GM12878 (cell line): Measurements from ENCODE around the gene SHANK3. TPM values are rescaled to one million over a fixed set of nuclear protein-coding genes. Genes with fewer than 3 reads are reported as not detected.

ENCODE experiments used
- ATAC-seq: fragments of 200-7000 bp; cut with Tn5 transposase; 3 replicates; pipeline ENCODE4 v1.9.1; 2020; ENCODE audit warnings: mild to moderate bottlenecking, moderate library complexity
- BruUV-seq: library from RNA; stranded (reverse); fragments of 400-500 nt; replicated peaks from 2 replicates; lab custom pipeline; 2021; lab: Mats Ljungman, UMichigan
- CTCF ChIA-PET: fragments of 300-600 bp; sonication (Branson Sonifier 250); formaldehyde crosslinking; extraction: SDS; loops from one replicate; lab custom pipeline; 2021; ENCODE audit warnings: inconsistent platforms; lab: Yijun Ruan, JAX
- POLR2A ChIA-PET: fragments of 350-600 bp; formaldehyde crosslinking; extraction: SDS; loops from one replicate; lab custom pipeline; 2021; ENCODE audit warnings: inconsistent platforms; lab: Charles Lee
- RAD21 ChIA-PET: fragments of 300-600 bp; sonication (Branson Sonifier 250); formaldehyde crosslinking; loops from one replicate; lab custom pipeline; 2023; ENCODE audit warnings: antibody characterized with exemption; ENCODE audit not compliant: unreplicated experiment; lab: Charles Lee
- SMC1A ChIA-PET: fragments of 300-600 bp; sonication (Branson Sonifier 250); formaldehyde crosslinking; loops from one replicate; lab custom pipeline; 2023; ENCODE audit not compliant: unreplicated experiment, uncharacterized antibody; lab: Charles Lee
- DNase-seq: peaks from one replicate; pipeline ENCODE4 v3.0.0-alpha.2; 2011; ENCODE audit warnings: low read depth, low spot score
- FAIRE-seq: peaks from 3 replicates; lab custom pipeline; 2011; peaks lifted over from hg19 to GRCh38; lab: Jason Lieb, UNC
- H2AFZ ChIP-seq: 2 replicates; pipeline ENCODE4 v1.6.0; 2011; ENCODE audit warnings: low read depth, low read length, control low read depth; ENCODE audit not compliant: control insufficient read depth
- H3K27ac ChIP-seq: 2 replicates; pipeline ENCODE4 v1.5.1; 2011; ENCODE audit warnings: control low read depth; ENCODE audit not compliant: control insufficient read depth, insufficient read depth
- H3K27me3 ChIP-seq, 2 experiments: replicated peaks in 1 of 2; 2 replicates each; pipeline versions ENCODE4 v1.6.0 to v1.6.1; 2011; ENCODE audit warnings: low read length in 1 of 2; ENCODE audit not compliant: control insufficient read depth in 2 of 2, insufficient read depth in 2 of 2
- H3K36me3 ChIP-seq, 2 experiments: 2 replicates each; pipeline ENCODE4 v1.5.1; 2011; ENCODE audit warnings: low read length in 1 of 2; ENCODE audit not compliant: control insufficient read depth in 2 of 2, insufficient read depth in 2 of 2
- H3K4me1 ChIP-seq: 2 replicates; pipeline ENCODE4 v1.6.1; 2011; ENCODE audit warnings: mild to moderate bottlenecking, low read length, moderate library complexity, mixed read lengths; ENCODE audit not compliant: control insufficient read depth, insufficient read depth
- H3K4me2 ChIP-seq: 2 replicates; pipeline ENCODE4 v1.6.0; 2011; ENCODE audit warnings: control low read depth; ENCODE audit not compliant: control insufficient read depth, insufficient read depth
- H3K4me3 ChIP-seq: fragments of 200-600 bp; sonication (generic); 2 replicates; pipeline ENCODE4 v1.5.1; 2016
- H3K79me2 ChIP-seq: 2 replicates; pipeline ENCODE4 v1.6.0; 2011; ENCODE audit warnings: low read length; ENCODE audit not compliant: control insufficient read depth, insufficient read depth
- H3K9ac ChIP-seq: 2 replicates; pipeline ENCODE4 v1.8.0; 2011; ENCODE audit warnings: low read length, control low read depth, mixed read lengths; ENCODE audit not compliant: control insufficient read depth, insufficient read depth
- H3K9me3 ChIP-seq: replicated peaks from 3 replicates; pipeline ENCODE4 v1.5.1; 2011; ENCODE audit warnings: mild to moderate bottlenecking, low read length; ENCODE audit not compliant: control insufficient read depth, insufficient read depth
- H4K20me1 ChIP-seq: 2 replicates; pipeline ENCODE4 v1.6.0; 2011; ENCODE audit not compliant: control insufficient read depth, insufficient read depth
- BHLHE40 ChIP-seq, 2 experiments: fragments of 450-650 bp in 1 of 2; IDR thresholded peaks; 2 replicates each; pipeline ENCODE4 v1.6.1; 2011 to 2017; ENCODE audit warnings: low read depth in 2 of 2, borderline replicate concordance in 1 of 2, improper control_type of control experiment in 1 of 2, low read length in 1 of 2, mild to moderate bottlenecking in 1 of 2
- CBX5 ChIP-seq: sonication (generic); IDR thresholded peaks from 2 replicates; pipeline ENCODE4 v1.6.1; 2016; ENCODE audit warnings: low read depth, moderate library complexity, mild to moderate bottlenecking, inconsistent platforms
- HDAC2 ChIP-seq: fragments of 200-600 bp; sonication (generic); IDR thresholded peaks from 2 replicates; pipeline ENCODE4 v1.6.1; 2017
- NR2F1 ChIP-seq: fragments of 450-650 bp; conservative IDR thresholded peaks from 2 replicates; pipeline ENCODE4 v1.6.1; 2017; ENCODE audit warnings: mild to moderate bottlenecking
- STAT3 ChIP-seq: IDR thresholded peaks from 2 replicates; pipeline ENCODE4 v1.6.1; 2011; ENCODE audit warnings: low read depth, low read length, improper control_type of control experiment
- ZNF384 ChIP-seq: IDR thresholded peaks from 2 replicates; pipeline ENCODE4 v1.6.1; 2012; ENCODE audit warnings: low read depth, mild to moderate bottlenecking, low read length, improper control_type of control experiment, borderline replicate concordance
- ZZZ3 ChIP-seq: IDR thresholded peaks from 2 replicates; pipeline ENCODE4 v1.6.1; 2011; ENCODE audit warnings: low read depth; ENCODE audit not compliant: control insufficient read depth, insufficient read length
- WGBS: methylation state at CpG from one replicate; pipeline ENCODE4 v1.1.6; 2016; ENCODE audit warnings: low lambda C conversion rate; ENCODE audit not compliant: insufficient replicate concordance, insufficient coverage; ENCODE audit errors: missing lambda C conversion rate; 5-methylcytosine and 5-hydroxymethylcytosine counted together
- in situ Hi-C: fragments of 300-500 bp; cut with MboI; formaldehyde crosslinking; loops from 9 replicates; pipeline ENCODE4 v1.14.3; 2018; ENCODE audit warnings: mixed read lengths
- intact Hi-C: fragments of 100-400 bp; cut with micrococcal nuclease; formaldehyde crosslinking; loops from one replicate; pipeline ENCODE4 v1.14.2; 2022; ENCODE audit not compliant: unreplicated experiment
- polyA plus RNA-seq, 11 experiments: library from polyadenylated mRNA; depleted of rRNA in 4 of 11; unstranded in 6 of 11; stranded (reverse) in 5 of 11; fragments of >200 nt; fragmentation: Nextera tagmentation in 4 of 11; fragmentation: Illumina TruSeq in 1 of 11; extraction: Ambion mirVana in 4 of 11; extraction: Trizol in 1 of 11; gene quantifications; 1 replicate in 1 of 11; 2 replicates in 10 of 11; pipeline versions ENCODE4 v1.2.1 to v1.2.3, GENCODE V29; 2011 to 2016; ENCODE audit warnings: inconsistent platforms in 2 of 11, missing spikeins in 2 of 11, low read depth in 1 of 11
- total RNA-seq, 4 experiments: library from RNA; depleted of rRNA in 3 of 4; stranded (reverse); fragments of >200 nt in 3 of 4; fragmentation: Illumina TruSeq in 1 of 4; extraction: Trizol in 1 of 4; gene quantifications; 2 replicates each; pipeline versions ENCODE4 v1.2.1 to v1.2.3, GENCODE V29; 2013 to 2021
- TF ChIP-seq, protein P1 (sequence below): fragments of 450-650 bp; IDR thresholded peaks from 2 replicates; pipeline ENCODE4 v1.6.1; 2017; ENCODE audit warnings: mild to moderate bottlenecking, moderate library complexity
- TF ChIP-seq, protein P2 (sequence below): fragments of 450-650 bp; IDR thresholded peaks from 2 replicates; pipeline ENCODE4 v1.6.1; 2016; ENCODE audit warnings: mild to moderate bottlenecking

Gene SHANK3
- total and polyA plus RNA-seq, 10 of the 15 experiments (the other 5 are each of a cell fraction or from before 2014, with no cell fraction given) = under 0.01 to 0.10 (median 0.05) TPM; not detected in 6

GRCh38 chr22:50706481-50707125 is 34.0 kb downstream of the SHANK3 start:
- intact Hi-C loops = no loop called here
- H3K9me3 ChIP-seq = no peaks in the 10 kb centered on the region
- in situ Hi-C loops = no loop called here
- no peak overlapping the region for H3K9ac ChIP-seq
- H3K36me3 ChIP-seq = no peaks in the 10 kb centered on the region
- no peak for FAIRE-seq
- no peak overlapping the region for H3K27ac ChIP-seq
- ChIA-PET CTCF (interaction anchor here (1.6 kb wide), 1 partner anchor 15 kb away, joined by 5 read pairs; no protein-coding TSS in a partner anchor), RAD21 (no interaction called here), POLR2A (no interaction called here), SMC1A (no interaction called here)
- DNase-seq = no peak
- H3K27me3 ChIP-seq = no peaks in the 10 kb centered on the region; a peak in 1 of 4 replicates
- H3K4me3 ChIP-seq = no peak overlapping the region
- no peak overlapping the region for H2AFZ ChIP-seq
- ATAC-seq = no peak
- WGBS = 47% methylated on average over 14 of the region's 14 CpGs
- peak; percentile 33; the same call in 1 of the 2 replicates for TF ChIP-seq ZNF384
- no peak for TF ChIP-seq HDAC2
- TF ChIP-seq, protein P1, sequence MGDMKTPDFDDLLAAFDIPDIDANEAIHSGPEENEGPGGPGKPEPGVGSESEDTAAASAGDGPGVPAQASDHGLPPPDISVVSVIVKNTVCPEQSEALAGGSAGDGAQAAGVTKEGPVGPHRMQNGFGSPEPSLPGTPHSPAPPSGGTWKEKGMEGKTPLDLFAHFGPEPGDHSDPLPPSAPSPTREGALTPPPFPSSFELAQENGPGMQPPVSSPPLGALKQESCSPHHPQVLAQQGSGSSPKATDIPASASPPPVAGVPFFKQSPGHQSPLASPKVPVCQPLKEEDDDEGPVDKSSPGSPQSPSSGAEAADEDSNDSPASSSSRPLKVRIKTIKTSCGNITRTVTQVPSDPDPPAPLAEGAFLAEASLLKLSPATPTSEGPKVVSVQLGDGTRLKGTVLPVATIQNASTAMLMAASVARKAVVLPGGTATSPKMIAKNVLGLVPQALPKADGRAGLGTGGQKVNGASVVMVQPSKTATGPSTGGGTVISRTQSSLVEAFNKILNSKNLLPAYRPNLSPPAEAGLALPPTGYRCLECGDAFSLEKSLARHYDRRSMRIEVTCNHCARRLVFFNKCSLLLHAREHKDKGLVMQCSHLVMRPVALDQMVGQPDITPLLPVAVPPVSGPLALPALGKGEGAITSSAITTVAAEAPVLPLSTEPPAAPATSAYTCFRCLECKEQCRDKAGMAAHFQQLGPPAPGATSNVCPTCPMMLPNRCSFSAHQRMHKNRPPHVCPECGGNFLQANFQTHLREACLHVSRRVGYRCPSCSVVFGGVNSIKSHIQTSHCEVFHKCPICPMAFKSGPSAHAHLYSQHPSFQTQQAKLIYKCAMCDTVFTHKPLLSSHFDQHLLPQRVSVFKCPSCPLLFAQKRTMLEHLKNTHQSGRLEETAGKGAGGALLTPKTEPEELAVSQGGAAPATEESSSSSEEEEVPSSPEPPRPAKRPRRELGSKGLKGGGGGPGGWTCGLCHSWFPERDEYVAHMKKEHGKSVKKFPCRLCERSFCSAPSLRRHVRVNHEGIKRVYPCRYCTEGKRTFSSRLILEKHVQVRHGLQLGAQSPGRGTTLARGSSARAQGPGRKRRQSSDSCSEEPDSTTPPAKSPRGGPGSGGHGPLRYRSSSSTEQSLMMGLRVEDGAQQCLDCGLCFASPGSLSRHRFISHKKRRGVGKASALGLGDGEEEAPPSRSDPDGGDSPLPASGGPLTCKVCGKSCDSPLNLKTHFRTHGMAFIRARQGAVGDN = peak; percentile 40; the same call in 1 of the 2 replicates
- no peak for TF ChIP-seq ZZZ3
- TF ChIP-seq BHLHE40 (IDR thresholded peaks at IDR 0.05; ENCODE audit: borderline replicate concordance in 1 of 2, low read depth in 2 of 2, low read length in 1 of 2) = peak in 1 of 2 experiments; percentile 33; a peak in 1 of 4 replicates
- 0 out of 2 replicates have a peak, but pooled peaks have one; percentile 16 for TF ChIP-seq NR2F1
- TF ChIP-seq, protein P2, sequence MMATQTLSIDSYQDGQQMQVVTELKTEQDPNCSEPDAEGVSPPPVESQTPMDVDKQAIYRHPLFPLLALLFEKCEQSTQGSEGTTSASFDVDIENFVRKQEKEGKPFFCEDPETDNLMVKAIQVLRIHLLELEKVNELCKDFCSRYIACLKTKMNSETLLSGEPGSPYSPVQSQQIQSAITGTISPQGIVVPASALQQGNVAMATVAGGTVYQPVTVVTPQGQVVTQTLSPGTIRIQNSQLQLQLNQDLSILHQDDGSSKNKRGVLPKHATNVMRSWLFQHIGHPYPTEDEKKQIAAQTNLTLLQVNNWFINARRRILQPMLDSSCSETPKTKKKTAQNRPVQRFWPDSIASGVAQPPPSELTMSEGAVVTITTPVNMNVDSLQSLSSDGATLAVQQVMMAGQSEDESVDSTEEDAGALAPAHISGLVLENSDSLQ = peak; percentile 25; the same call in 1 of the 2 replicates
- TF ChIP-seq CBX5 = no peak
- TF ChIP-seq STAT3 = no peak
- no TSS peak for BruUV-seq
- no peak overlapping the region for H3K4me2 ChIP-seq
- no peaks in the 10 kb centered on the region for H3K79me2 ChIP-seq
- no peaks in the 10 kb centered on the region for H4K20me1 ChIP-seq
- H3K4me1 ChIP-seq = no peaks in the 10 kb centered on the region
